ENCODE measurements around the gene OR6B1. TPM values are rescaled to one million over a fixed set of nuclear protein-coding genes. Genes with fewer than 3 reads are reported as not detected.

Gene OR6B1
- total and polyA plus RNA-seq, 9 of the 15 experiments (the other 6 are each of a cell fraction or from before 2014, with no cell fraction given) = not detected

- TF ChIP-seq REST (IDR thresholded peaks at IDR 0.05; ENCODE audit: borderline replicate concordance) (no peak), REST (CRISPR knock-in tag; IDR thresholded peaks at IDR 0.05; ENCODE audit: low read depth) (no peak), TAL1 (IDR thresholded peaks at IDR 0.05) (peak; percentile 76), JUNB (CRISPR knock-in tag; conservative IDR thresholded peaks at IDR 0.05) (no peak), NFATC3 (IDR thresholded peaks at IDR 0.05) (no peak), CEBPZ (IDR thresholded peaks at IDR 0.05; ENCODE audit: borderline replicate concordance, low read depth, low read length) (no peak), DACH1 (IDR thresholded peaks at IDR 0.05; ENCODE audit: partially characterized antibody) (no peak), ILK (tag; IDR thresholded peaks at IDR 0.05; ENCODE audit: borderline replicate concordance, low read depth) (no peak), ZNF354B (CRISPR knock-in tag; IDR thresholded peaks at IDR 0.05) (no peak), ZNF282 (CRISPR knock-in tag; IDR thresholded peaks at IDR 0.05) (no peak), POLR3A (IDR thresholded peaks at IDR 0.05; ENCODE audit: borderline replicate concordance, extremely low read depth, insufficient read depth, insufficient read length) (no peak), E2F5 (CRISPR knock-in tag; IDR thresholded peaks at IDR 0.05) (no peak), EHMT2 (IDR thresholded peaks at IDR 0.05) (no peak), CBFA2T3 (IDR thresholded peaks at IDR 0.05) (peak; percentile 80), SIN3B (IDR thresholded peaks at IDR 0.05; ENCODE audit: low read depth) (no peak), MECOM (CRISPR knock-in tag; IDR thresholded peaks at IDR 0.05) (no peak), YY1 (IDR thresholded peaks at IDR 0.05; ENCODE audit: borderline replicate concordance in 1 of 3, control insufficient read depth in 1 of 3, extremely low read depth in 1 of 3, insufficient read depth in 3 of 3, insufficient read length in 1 of 3, insufficient replicate concordance in 2 of 3, low read depth in 1 of 3, low read length in 2 of 3) (no peak), ATF1 (CRISPR knock-in tag; IDR thresholded peaks at IDR 0.05) (no peak), ATF1 (tag; IDR thresholded peaks at IDR 0.05) (peak; percentile 55; the same call in 1 of the 2 replicates)
Measured at GRCh38 chr7:143979998-143980397, 20.1 kb upstream of the OR6B1 start (continued).
